ENCODE results near the gene KIF21A.

The KIF21A gene

GRCh38 chr12:39427360-39427808 is 15.5 kb downstream of the KIF21A start:
- TF ChIP-seq POLR2AphosphoS5 (IDR thresholded peaks at IDR 0.05; ENCODE audit: low read depth, low read length): no peak
- TF ChIP-seq TAF1 (IDR thresholded peaks at IDR 0.05; ENCODE audit: borderline replicate concordance, insufficient read depth, low read length): no peak
- TF ChIP-seq FOXP2 (optimal IDR thresholded peaks at IDR 0.05; ENCODE audit: borderline replicate concordance, extremely low read depth, extremely low read length, insufficient read depth): no peak
- TF ChIP-seq REST (IDR thresholded peaks at IDR 0.05; ENCODE audit: insufficient read depth in 1 of 2, low read depth in 2 of 2, low read length in 2 of 2): no peak
- TF ChIP-seq SIN3A (IDR thresholded peaks at IDR 0.05; ENCODE audit: borderline replicate concordance, insufficient read depth, low read length): no peak

GRCh38 chr12:39426636-39427240 is 16.2 kb downstream of the KIF21A start:
- no peak for TF ChIP-seq SIN3A (IDR thresholded peaks at IDR 0.05; ENCODE audit: borderline replicate concordance, insufficient read depth, low read length)

DNA sequence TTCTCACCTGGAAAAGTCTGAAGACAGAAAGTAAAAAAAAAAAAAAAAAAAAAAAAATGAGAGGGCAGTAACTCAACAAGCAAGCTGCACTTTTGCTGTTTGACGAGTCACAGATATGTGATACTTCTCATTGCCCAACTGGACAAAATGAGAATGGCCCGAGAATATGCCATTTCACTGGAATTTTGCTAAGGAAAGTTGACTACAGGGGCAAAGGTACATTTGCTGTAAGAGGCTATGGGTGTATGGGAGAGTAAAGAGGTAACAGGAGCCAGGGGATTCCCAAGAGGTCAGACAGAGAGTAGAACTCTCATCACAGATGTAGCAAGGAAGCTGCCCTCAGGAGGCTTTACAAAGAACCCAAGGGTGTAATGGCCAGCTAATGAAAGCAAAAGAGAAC is 22.9 kb downstream of the KIF21A start:
- no peak for TF ChIP-seq SIN3A (IDR thresholded peaks at IDR 0.05; ENCODE audit: borderline replicate concordance, insufficient read depth, low read length)
- TF ChIP-seq REST (IDR thresholded peaks at IDR 0.05; ENCODE audit: insufficient read depth in 1 of 2, low read depth in 2 of 2, low read length in 2 of 2): no peak
- no peak for TF ChIP-seq FOXP2 (optimal IDR thresholded peaks at IDR 0.05; ENCODE audit: borderline replicate concordance, extremely low read depth, extremely low read length, insufficient read depth)
- TF ChIP-seq POLR2AphosphoS5 (IDR thresholded peaks at IDR 0.05; ENCODE audit: low read depth, low read length): no peak
- TF ChIP-seq TAF1 (IDR thresholded peaks at IDR 0.05; ENCODE audit: borderline replicate concordance, insufficient read depth, low read length): no peak

- no peak for TF ChIP-seq TAF1 (IDR thresholded peaks at IDR 0.05; ENCODE audit: borderline replicate concordance, insufficient read depth, low read length)
- TF ChIP-seq FOXP2 (optimal IDR thresholded peaks at IDR 0.05; ENCODE audit: borderline replicate concordance, extremely low read depth, extremely low read length, insufficient read depth): no peak
- no peak for TF ChIP-seq SIN3A (IDR thresholded peaks at IDR 0.05; ENCODE audit: borderline replicate concordance, insufficient read depth, low read length)
- no peak for TF ChIP-seq POLR2AphosphoS5 (IDR thresholded peaks at IDR 0.05; ENCODE audit: low read depth, low read length)
- no peak for TF ChIP-seq REST (IDR thresholded peaks at IDR 0.05; ENCODE audit: insufficient read depth in 1 of 2, low read depth in 2 of 2, low read length in 2 of 2)
These were observed 23.4 kb downstream of the KIF21A start for GRCh38 chr12:39419471-39419870.

DNA sequence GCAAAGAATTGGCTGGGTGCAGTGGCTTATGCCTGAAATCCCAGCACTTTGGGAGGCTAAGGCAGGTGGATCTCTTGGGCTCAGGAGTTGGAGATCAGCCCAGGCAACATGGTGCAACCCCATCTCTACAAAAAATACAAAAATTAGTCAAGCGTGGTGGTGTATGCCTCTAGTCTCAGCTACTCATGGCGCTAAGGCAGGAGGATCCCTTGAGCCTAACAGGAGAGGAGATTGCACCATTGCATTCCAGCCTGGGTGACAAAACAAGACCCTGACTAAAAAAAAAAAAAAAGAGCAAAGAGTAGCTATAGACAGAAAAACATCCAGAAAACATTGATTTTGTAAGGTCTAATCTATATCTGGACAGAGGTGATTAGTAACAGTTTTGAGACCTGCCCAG is 25.0 kb downstream of the KIF21A start:
- TF ChIP-seq SIN3A (IDR thresholded peaks at IDR 0.05; ENCODE audit: borderline replicate concordance, insufficient read depth, low read length): no peak
- no peak for TF ChIP-seq TAF1 (IDR thresholded peaks at IDR 0.05; ENCODE audit: borderline replicate concordance, insufficient read depth, low read length)
- TF ChIP-seq FOXP2 (optimal IDR thresholded peaks at IDR 0.05; ENCODE audit: borderline replicate concordance, extremely low read depth, extremely low read length, insufficient read depth): no peak
- no peak for TF ChIP-seq POLR2AphosphoS5 (IDR thresholded peaks at IDR 0.05; ENCODE audit: low read depth, low read length)
- TF ChIP-seq REST (IDR thresholded peaks at IDR 0.05; ENCODE audit: insufficient read depth in 1 of 2, low read depth in 2 of 2, low read length in 2 of 2): no peak
